ENCODE results near the gene TTC19.

DNA sequence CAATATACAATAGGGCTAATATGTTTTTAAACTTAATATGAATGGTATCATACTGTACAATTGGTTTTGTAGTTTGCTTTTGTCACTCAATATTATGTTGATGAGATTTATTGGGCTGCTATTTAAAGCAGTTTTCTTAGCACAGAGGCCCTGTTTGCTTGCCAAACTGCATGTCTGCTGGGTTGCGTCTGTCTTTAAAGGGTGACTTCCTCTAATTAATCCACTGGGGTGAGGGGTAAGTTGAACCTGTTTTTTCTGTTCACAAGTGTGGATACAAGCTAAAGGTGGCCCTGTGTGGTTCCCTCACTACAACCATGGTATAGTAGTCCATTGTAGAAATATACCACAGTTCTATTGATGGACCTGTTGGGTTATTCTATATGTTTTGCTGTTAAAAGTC lies 19.7 kb downstream of the TTC19 start:
- TF ChIP-seq TAF1 (IDR thresholded peaks at IDR 0.05; ENCODE audit: low read depth, low read length) (no peak), POLR2AphosphoS5 (IDR thresholded peaks at IDR 0.05; ENCODE audit: low read depth, low read length) (no peak), POLR2A (IDR thresholded peaks at IDR 0.05; ENCODE audit: low read depth, low read length) (no peak), SPI1 (IDR thresholded peaks at IDR 0.05; ENCODE audit: low read depth, low read length) (no peak), PAX5 (IDR thresholded peaks at IDR 0.05; ENCODE audit: insufficient read depth, low read length, severe bottlenecking) (no peak)

Data from GM12891 (cell line).